ENCODE measurements around the gene CENPB. TPM values are rescaled to one million over a fixed set of nuclear protein-coding genes. Genes with fewer than 3 reads are reported as not detected.

CENPB gene
- total RNA-seq, 6 donors from 2014 or later, result 56.6 to 125 (median 89.7) TPM

DNA sequence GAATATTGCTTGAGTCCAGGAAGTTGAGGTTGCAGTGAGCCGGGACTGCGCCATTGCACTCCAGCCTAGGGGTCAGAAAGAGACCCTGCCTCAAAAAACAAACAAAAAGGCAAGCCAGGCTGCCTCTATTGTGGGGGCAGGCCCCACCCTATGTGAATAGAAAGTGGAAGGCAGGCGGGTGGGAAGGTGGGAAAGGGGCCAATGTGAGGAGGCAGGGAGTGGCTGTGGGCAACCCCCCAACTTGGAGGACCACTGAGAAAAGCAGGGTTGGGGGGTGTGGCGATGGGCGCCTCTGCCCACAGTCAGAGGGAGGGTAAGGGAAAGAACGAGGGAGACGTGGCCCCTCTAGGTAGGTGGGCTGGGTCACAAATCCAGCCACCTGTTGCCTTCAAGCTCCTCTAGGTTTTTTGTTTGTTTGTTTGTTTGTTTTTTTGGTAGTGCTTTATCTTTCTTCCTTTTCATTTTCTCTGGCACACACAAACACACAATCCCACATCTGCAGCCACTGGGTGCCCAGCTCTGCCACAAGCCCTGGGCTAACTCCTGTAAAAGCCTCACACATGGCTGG lies 28.5 kb upstream of the CENPB start:
- Histone ChIP-seq H3K4me3 (no peak overlapping the region), H3K36me3 (no peaks in the 10 kb centered on the region), H3K27ac (no peak overlapping the region), H3K9me3 (no peaks in the 10 kb centered on the region), H3K27me3 (no peaks in the 10 kb centered on the region), H3K4me1 (peaks cover 44 to 63% (median 51%) of the 10 kb centered on the region in 4 donors)
- TF ChIP-seq POLR2AphosphoS5 (IDR thresholded peaks at IDR 0.05), result no peak
- no peak for TF ChIP-seq POLR2A (IDR thresholded peaks at IDR 0.05)
- TF ChIP-seq, protein P1, sequence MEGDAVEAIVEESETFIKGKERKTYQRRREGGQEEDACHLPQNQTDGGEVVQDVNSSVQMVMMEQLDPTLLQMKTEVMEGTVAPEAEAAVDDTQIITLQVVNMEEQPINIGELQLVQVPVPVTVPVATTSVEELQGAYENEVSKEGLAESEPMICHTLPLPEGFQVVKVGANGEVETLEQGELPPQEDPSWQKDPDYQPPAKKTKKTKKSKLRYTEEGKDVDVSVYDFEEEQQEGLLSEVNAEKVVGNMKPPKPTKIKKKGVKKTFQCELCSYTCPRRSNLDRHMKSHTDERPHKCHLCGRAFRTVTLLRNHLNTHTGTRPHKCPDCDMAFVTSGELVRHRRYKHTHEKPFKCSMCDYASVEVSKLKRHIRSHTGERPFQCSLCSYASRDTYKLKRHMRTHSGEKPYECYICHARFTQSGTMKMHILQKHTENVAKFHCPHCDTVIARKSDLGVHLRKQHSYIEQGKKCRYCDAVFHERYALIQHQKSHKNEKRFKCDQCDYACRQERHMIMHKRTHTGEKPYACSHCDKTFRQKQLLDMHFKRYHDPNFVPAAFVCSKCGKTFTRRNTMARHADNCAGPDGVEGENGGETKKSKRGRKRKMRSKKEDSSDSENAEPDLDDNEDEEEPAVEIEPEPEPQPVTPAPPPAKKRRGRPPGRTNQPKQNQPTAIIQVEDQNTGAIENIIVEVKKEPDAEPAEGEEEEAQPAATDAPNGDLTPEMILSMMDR (IDR thresholded peaks at IDR 0.05), result no peak
- TF ChIP-seq EP300 (IDR thresholded peaks at IDR 0.05), result no peak
- WGBS, 2 donors, result 80 to 81% methylated on average over 7 of the region's 7 CpGs
- ATAC-seq (ENCODE audit: low FRiP score in 2 of 2) (no peak), DNase-seq (no peak)

DNA sequence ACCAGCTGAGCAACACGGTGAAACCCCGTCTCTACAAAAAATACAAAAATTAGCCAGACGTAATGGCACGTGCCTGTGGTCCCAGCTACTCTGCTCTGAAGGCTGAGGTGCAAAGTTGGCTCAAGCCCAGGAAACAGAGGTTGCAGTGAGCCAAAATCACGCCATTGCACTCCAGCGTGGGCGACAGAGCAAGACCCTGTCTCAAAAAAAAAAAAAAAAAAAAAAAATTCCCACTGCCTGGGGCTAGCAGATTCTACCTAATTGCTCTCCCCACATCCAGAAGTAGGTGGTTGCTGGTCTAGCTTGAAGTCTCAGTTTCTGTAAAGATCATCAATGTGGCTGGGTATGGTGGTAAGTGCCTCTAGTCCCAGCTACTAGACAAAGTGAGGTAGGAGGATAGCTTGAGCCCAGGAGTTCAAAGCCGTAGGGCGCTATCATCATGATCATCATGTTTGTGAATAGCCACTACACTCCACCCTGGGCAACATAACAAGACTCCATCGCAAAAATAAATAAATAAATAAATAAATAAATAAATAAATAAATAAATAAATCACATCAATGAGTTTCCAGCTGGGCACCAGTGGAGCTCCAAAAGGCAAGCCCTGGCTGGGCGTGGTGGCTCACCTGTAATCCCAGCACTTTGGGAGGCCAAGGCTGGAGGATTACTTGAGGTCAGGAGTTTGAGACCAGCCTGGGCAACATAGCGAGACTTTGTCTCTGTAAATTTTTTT lies 27.5 kb upstream of the CENPB start:
- no peaks in the 10 kb centered on the region for H3K27me3 ChIP-seq
- 84 to 95% methylated on average over 12 of the region's 12 CpGs for WGBS, 2 donors
- H3K36me3 ChIP-seq, result no peaks in the 10 kb centered on the region
- no peak overlapping the region for H3K4me3 ChIP-seq
- H3K9me3 ChIP-seq, result no peaks in the 10 kb centered on the region
- ATAC-seq (ENCODE audit: low FRiP score in 2 of 2), result no peak
- DNase-seq, result no peak
- peaks cover 40 to 58% (median 48%) of the 10 kb centered on the region in 4 donors for H3K4me1 ChIP-seq
- H3K27ac ChIP-seq, result peak overlapping the region in 3 of 4 donors; percentile 87 to 94 (median 93)
- TF ChIP-seq, protein P1 (IDR thresholded peaks at IDR 0.05), result no peak
- TF ChIP-seq EP300 (IDR thresholded peaks at IDR 0.05) (no peak), POLR2A (IDR thresholded peaks at IDR 0.05) (no peak), POLR2AphosphoS5 (IDR thresholded peaks at IDR 0.05) (no peak)

DNA sequence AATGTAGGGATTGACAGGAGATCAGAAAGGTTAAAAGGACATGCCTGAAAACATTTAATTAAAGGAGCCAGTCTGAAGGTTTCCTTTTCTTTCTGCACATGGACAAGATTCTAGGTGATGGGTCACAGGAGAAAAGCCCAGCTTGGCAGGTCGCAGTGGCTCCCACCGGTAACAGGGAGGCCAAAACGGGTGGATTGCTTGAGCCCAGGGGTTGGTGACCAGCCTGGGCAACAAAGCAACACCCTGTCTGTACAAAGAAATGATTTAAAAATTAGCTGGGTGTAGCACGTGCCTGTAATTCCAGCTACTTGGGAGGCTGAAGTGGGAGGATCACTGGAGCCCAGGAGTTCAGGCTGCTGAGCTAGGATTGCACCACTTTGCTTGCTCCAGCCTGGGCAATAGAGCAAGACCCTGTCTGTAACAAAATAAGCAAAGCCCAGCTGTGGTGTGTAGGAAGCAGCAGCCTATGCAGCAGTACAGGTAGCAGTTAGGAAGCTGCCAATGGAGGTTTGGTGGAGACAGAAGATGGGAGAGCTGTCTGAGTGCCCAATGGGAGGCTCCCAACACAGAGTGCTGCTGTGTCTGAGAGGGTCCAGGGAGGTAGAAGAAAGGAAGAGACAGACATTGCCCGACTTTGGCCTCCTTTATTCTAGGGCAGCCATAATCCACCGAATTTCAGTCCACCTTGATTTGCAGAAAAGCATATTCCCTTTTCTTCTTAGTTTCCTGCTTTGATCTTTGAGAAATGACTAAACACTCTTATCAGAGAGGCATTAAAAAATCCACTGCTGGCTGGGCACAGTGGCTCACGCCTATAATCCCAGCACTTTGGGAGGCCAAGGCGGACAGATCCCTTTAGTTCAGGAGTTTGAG lies 26.7 kb upstream of the CENPB start:
- Histone ChIP-seq H3K27me3 (no peaks in the 10 kb centered on the region), H3K4me1 (peaks cover 37 to 58% (median 44%) of the 10 kb centered on the region in 4 donors), H3K4me3 (no peak overlapping the region), H3K27ac (peak overlapping the region; percentile 87 to 98 (median 94)), H3K36me3 (no peaks in the 10 kb centered on the region), H3K9me3 (no peaks in the 10 kb centered on the region)
- ATAC-seq (ENCODE audit: low FRiP score in 2 of 2) (no peak), DNase-seq (no peak)
- whole genome bisulfite sequencing, 2 donors, result 76 to 84% methylated on average over 8 of the region's 8 CpGs
- TF ChIP-seq EP300 (IDR thresholded peaks at IDR 0.05), result no peak
- TF ChIP-seq, protein P1 (IDR thresholded peaks at IDR 0.05), result no peak
- TF ChIP-seq POLR2A (IDR thresholded peaks at IDR 0.05), result no peak
- no peak for TF ChIP-seq POLR2AphosphoS5 (IDR thresholded peaks at IDR 0.05)

DNA sequence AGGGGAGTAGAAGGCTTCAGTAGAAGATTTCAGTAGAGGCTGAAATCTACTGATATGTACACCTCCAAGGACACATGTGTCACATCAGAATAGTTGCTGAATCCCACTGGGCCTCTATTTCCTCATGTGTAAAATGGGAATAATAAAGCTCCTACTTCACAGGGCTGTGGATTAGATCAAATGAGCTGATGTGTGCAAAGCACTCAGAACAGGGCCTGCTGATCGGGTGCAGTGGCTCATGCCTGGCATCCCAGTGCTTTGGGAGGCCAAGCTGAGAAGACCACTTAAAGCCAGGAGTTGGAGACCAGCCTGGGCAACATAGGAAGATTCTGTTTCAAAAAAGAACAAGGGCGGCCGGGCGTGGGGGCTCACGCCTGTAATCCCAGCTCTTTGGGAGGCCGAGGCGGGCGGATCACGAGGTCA lies 25.7 kb upstream of the CENPB start:
- H3K4me3 ChIP-seq, result peak overlapping the region in 1 of 4 donors; percentile 51
- ATAC-seq (ENCODE audit: low FRiP score in 2 of 2), result no peak
- TF ChIP-seq POLR2A (IDR thresholded peaks at IDR 0.05) (no peak), EP300 (IDR thresholded peaks at IDR 0.05) (no peak), POLR2AphosphoS5 (IDR thresholded peaks at IDR 0.05) (no peak)
- TF ChIP-seq, protein P1 (IDR thresholded peaks at IDR 0.05), result no peak
- 94 to 95% methylated on average over 9 of the region's 9 CpGs for WGBS, 2 donors
- H3K4me1 ChIP-seq, result peaks cover 43 to 61% (median 49%) of the 10 kb centered on the region in 4 donors
- no peaks in the 10 kb centered on the region for H3K27me3 ChIP-seq
- DNase-seq, result peak in 1 of 2 donors; percentile 68
- H3K36me3 ChIP-seq, result no peaks in the 10 kb centered on the region
- H3K9me3 ChIP-seq, result no peaks in the 10 kb centered on the region
- H3K27ac ChIP-seq, result peak overlapping the region; percentile 87 to 98 (median 94)
